KMS-11 (cell line): ENCODE measurements around the gene MIGA1.

ENCODE experiments used
- H2AFZ ChIP-seq: fragments of 200-600 bp; sonication (generic); 2 replicates; pipeline ENCODE4 v1.6.1; 2016; ENCODE audit warnings: antibody characterized with exemption, mixed run types, low read depth
- H3K27ac ChIP-seq: fragments of 200-600 bp; sonication (generic); 2 replicates; pipeline ENCODE4 v1.6.1; 2016; ENCODE audit warnings: mild to moderate bottlenecking, mixed run types
- H3K27me3 ChIP-seq: fragments of 200-600 bp; sonication (generic); 2 replicates; pipeline ENCODE4 v1.6.1; 2017; ENCODE audit warnings: mild to moderate bottlenecking, low read depth, mixed run types, moderate library complexity; ENCODE audit not compliant: insufficient read depth
- H3K36me3 ChIP-seq: fragments of 200-600 bp; sonication (generic); 2 replicates; pipeline ENCODE4 v1.6.1; 2017; ENCODE audit warnings: mild to moderate bottlenecking, mixed run types; ENCODE audit not compliant: insufficient read depth
- H3K4me1 ChIP-seq: fragments of 200-600 bp; sonication (generic); 2 replicates; pipeline ENCODE4 v1.6.1; 2016; ENCODE audit warnings: mild to moderate bottlenecking, low read depth, mixed run types; ENCODE audit not compliant: poor library complexity, severe bottlenecking
- H3K4me2 ChIP-seq: fragments of 200-600 bp; sonication (generic); 2 replicates; pipeline ENCODE4 v1.7.0; 2016; ENCODE audit warnings: mild to moderate bottlenecking, mixed run types
- H3K4me3 ChIP-seq: fragments of 200-600 bp; sonication (generic); IDR thresholded peaks from 2 replicates; pipeline ENCODE4 v1.6.1; 2017; ENCODE audit warnings: low read depth, low read length, mixed read lengths; ENCODE audit not compliant: insufficient read depth
- H3K79me2 ChIP-seq: fragments of 200-600 bp; sonication (generic); 2 replicates; pipeline ENCODE4 v1.6.1; 2016; ENCODE audit warnings: low read depth, mixed run types; ENCODE audit not compliant: insufficient read depth
- H3K9ac ChIP-seq: fragments of 200-600 bp; sonication (generic); 2 replicates; pipeline ENCODE4 v1.6.1; 2016; ENCODE audit warnings: mild to moderate bottlenecking, mixed run types
- H4K20me1 ChIP-seq: fragments of 200-600 bp; sonication (generic); 2 replicates; pipeline ENCODE4 v1.6.1; 2016; ENCODE audit warnings: mild to moderate bottlenecking, mixed run types; ENCODE audit not compliant: insufficient read depth
- TF ChIP-seq, protein P1 (sequence below): fragments of 200-600 bp; sonication (generic); conservative IDR thresholded peaks from 2 replicates; pipeline ENCODE4 v1.6.1; 2017; ENCODE audit warnings: low read depth, mild to moderate bottlenecking, antibody characterized with exemption, low read length, moderate library complexity, mixed read lengths

Gene MIGA1

GRCh38 chr1:77925956-77926355 is 146.5 kb downstream of the MIGA1 start:
- Histone ChIP-seq H4K20me1 (no peaks in the 10 kb centered on the region), H3K27ac (no peak overlapping the region), H3K79me2 (no peaks in the 10 kb centered on the region), H3K4me3 (no peak overlapping the region), H3K4me2 (no peak overlapping the region), H3K36me3 (no peaks in the 10 kb centered on the region), H3K9ac (no peak overlapping the region), H3K4me1 (peaks cover 4% of the 10 kb centered on the region), H2AFZ (no peak overlapping the region), H3K27me3 (no peaks in the 10 kb centered on the region; the same call in 1 of the 2 replicates)
- TF ChIP-seq, protein P1, sequence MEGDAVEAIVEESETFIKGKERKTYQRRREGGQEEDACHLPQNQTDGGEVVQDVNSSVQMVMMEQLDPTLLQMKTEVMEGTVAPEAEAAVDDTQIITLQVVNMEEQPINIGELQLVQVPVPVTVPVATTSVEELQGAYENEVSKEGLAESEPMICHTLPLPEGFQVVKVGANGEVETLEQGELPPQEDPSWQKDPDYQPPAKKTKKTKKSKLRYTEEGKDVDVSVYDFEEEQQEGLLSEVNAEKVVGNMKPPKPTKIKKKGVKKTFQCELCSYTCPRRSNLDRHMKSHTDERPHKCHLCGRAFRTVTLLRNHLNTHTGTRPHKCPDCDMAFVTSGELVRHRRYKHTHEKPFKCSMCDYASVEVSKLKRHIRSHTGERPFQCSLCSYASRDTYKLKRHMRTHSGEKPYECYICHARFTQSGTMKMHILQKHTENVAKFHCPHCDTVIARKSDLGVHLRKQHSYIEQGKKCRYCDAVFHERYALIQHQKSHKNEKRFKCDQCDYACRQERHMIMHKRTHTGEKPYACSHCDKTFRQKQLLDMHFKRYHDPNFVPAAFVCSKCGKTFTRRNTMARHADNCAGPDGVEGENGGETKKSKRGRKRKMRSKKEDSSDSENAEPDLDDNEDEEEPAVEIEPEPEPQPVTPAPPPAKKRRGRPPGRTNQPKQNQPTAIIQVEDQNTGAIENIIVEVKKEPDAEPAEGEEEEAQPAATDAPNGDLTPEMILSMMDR: no peak

DNA sequence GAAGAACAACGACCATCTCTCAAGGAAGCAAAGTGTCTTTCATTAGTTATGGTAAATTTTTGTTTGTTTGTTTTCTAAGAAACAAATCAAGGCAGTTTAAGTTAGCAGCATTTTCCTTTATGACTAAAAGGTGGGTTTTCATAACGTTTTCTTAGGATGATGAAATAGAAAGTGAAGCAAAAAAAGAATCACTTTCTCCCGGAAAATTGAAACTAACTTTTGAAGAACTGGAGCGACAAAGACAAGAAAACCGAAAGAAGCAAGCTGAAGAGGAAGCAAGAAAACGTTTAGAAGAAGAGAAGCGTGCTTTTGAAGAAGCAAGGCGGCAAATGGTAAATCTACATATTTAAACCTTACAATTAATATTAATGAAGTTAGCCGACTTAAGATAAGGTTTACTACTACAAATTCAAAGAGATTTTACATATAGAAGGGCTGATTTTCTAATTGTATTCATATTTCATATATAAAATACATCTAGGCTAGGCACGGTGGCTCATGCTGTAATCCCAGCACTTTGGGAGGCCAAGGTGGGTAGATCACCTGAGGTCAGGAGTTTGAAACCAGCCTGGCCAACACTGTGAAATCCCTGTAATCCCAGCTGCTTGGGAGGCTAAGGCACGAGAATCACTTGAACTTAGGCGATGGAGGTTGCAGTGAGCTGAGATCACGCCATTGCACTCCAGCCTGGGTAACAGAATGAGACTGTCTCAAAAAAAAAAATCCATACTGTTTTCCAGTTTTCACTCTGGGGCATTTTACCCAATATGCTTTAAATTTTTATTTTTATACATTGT is 147.3 kb downstream of the MIGA1 start:
- TF ChIP-seq, protein P1: no peak
- no peaks in the 10 kb centered on the region; the same call in 1 of the 2 replicates for H3K27me3 ChIP-seq
- no peaks in the 10 kb centered on the region for H3K36me3 ChIP-seq
- no peaks in the 10 kb centered on the region for H4K20me1 ChIP-seq
- no peak overlapping the region for H3K9ac ChIP-seq
- no peak overlapping the region for H3K27ac ChIP-seq
- peaks cover 4% of the 10 kb centered on the region for H3K4me1 ChIP-seq
- no peak overlapping the region for H2AFZ ChIP-seq
- no peaks in the 10 kb centered on the region for H3K79me2 ChIP-seq
- H3K4me3 ChIP-seq: no peak overlapping the region
- H3K4me2 ChIP-seq: no peak overlapping the region

- H2AFZ ChIP-seq: no peak overlapping the region
- no peak overlapping the region for H3K9ac ChIP-seq
- no peak overlapping the region for H3K4me3 ChIP-seq
- H4K20me1 ChIP-seq: no peaks in the 10 kb centered on the region
- no peak overlapping the region for H3K4me2 ChIP-seq
- H3K79me2 ChIP-seq: no peaks in the 10 kb centered on the region
- H3K27ac ChIP-seq: no peak overlapping the region
- H3K36me3 ChIP-seq: no peaks in the 10 kb centered on the region
- H3K4me1 ChIP-seq: peaks cover 4% of the 10 kb centered on the region
- TF ChIP-seq, protein P1: no peak
- H3K27me3 ChIP-seq: no peaks in the 10 kb centered on the region; the same call in 1 of the 2 replicates
These were observed 148.0 kb downstream of the MIGA1 start for GRCh38 chr1:77927414-77927813.
